CD4-positive, alpha-beta T cell treated with Interleukin-4 for 1 hour (primary cell): Measurements from ENCODE around the gene SPIRE1.

Experiments used
- DNase-seq, 2 donors: peaks; one replicate each; pipeline ENCODE4 v3.0.0-alpha.2; 2020 to 2022

The SPIRE1 gene

DNA sequence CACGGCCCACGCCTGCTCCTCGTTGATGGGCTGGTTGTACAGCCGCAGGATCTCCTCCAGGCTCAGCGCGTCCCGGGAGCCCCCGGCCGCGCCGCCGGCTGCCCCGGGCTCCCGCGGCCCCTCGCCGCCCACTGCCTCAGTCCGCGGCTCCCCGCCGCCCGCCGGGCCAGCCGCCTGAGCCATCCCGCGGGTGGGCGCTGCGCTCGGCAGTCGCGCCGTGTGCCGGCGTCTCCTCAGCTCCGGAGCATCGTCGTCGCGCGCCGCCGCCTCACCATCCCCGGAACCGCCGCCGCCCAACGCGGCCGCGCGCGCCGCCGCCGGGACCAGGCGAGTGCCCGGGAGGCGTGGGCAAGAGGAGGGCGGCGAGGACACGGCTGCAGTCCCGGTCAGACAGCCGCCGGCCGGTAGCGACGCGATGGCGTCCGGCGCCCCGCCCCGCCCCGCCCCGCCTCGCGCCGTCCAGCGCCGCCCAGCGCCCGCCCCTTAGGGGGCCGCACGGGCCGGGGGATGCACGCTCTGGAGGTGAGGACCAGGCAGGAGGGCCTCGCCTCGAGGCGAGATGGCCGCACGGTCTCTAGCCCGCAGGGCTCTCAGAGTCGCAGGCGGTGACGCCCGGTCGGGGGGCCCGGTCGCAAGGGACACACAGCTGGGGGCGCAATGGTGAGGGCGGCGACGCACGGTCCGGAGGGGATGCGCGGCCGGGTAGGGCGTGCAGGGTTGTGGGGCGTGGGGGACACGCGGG is at the start of gene SPIRE1:
TSS of gene SPIRE1 (minus strand) at position 424 of the 742 bp plus-strand sequence. CDS start at position 183, 241 bp downstream.
- peak; percentile 34 to 45 for DNase-seq

DNA sequence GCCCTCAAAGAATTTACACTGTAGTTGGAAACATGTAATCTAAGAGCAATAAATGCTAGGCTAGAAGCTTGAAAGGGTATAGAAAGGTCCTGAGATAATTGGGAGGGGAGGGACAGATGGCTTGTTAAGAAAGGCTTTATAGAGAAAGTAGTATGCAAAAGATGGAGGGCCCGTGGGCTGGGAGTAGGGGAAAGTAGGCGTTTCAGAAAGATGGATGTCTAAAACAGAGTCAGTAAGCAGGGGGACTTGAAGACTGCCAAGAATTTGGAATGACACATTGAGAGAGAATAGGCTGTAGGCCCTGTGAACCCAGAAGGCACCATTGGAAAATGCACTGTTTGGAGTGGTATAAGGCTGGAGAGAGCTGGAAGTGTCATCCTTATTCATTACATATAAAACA is 45.8 kb upstream of the SPIRE1 start:
- DNase-seq: peak in 1 of 2 donors; percentile 4

DNA sequence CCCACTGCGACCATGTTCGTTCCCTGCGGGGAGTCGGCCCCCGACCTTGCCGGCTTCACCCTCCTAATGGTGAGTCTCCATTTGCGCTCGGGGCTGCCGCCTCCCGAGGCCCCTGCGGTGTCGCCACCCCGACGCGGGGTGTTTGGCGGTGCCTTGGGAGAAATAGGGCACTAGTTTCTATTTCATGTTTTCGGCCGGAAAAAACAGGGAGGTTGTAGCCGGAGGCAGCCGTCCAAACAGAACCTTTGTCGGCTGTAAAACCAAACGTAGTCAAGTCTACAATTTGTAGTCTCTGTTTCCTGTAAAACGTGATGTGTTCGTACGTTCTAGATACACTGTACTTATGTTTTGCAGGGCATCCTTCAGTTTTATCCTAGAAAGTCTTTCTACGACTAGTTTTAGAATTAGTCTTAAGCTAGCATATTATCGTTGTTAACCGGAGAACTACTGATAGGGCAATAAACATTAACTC is 45.2 kb upstream of the SPIRE1 start:
- no peak for DNase-seq

DNA sequence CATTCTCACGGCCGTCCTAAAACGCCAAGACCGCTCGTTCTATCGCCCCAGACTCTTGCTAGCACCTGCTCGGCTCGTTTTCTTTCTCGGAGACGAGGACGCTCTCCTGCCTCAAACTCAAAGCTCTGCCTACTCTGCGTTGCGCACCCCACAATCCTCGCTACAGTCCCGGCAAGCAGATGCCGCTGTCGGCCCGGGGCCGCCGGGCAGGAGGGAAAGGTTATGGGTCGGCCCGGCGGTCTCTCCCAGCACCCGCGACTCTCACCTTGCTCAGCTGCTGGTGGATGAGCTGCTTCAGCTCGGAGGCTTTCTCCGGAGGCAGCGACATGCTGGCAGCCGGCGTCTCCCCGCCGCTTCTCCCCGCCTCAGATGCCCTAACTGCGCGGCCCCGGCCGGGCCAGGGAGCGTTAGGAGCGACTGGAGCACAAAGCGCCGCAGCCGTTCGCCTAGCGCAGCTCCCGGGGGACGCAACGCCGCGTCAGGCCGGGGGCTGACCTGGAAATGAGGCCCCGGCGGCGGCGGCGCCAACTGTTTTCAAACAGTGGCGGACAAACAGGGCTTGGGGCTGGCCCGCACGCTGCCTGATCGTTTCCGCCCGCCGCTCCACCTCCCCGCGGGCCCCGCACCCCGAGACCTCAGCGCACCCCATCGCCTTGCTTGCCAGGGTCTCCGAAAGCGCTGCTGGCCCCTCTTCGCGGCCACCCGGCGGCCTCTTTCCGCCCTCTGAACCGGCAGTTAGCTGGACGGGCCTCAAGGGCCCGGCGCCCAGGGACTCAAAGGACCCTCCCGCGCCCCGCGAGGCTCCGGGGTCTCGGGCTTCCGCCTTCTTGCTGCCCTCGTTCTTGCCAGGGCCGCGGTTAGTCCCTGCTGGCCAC is 44.6 kb upstream of the SPIRE1 start, which contains the start of the genes CEP76 and PSMG2:
TSS of gene CEP76 (minus strand) at position 503 of the 875 bp plus-strand sequence. CDS start at position 328, 175 bp downstream.
TSS of gene PSMG2 (plus strand) at position 822 of the 875 bp plus-strand sequence. CDS start 66 bp downstream, outside the sequence.
- peak; percentile 84 to 86 for DNase-seq

DNA sequence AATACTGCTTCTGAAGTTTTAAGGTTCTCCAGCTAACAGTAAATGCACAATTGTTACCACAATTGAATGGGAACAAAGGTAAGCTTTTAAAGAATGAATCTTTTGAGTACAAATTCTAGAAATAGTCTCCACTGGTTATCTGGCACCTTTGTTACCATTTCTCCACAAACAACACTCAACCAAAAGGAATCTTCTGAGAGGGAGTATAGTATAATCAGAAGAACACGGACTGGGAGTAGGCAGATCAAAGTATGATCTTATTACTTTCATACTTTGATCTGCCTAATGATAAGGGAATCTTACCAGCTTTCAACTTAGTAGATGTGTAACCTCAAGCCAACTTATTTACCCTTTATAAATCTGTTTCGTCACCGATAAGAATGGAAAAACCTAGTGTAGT is 43.3 kb upstream of the SPIRE1 start:
- peak in 1 of 2 donors; percentile 24 for DNase-seq

DNA sequence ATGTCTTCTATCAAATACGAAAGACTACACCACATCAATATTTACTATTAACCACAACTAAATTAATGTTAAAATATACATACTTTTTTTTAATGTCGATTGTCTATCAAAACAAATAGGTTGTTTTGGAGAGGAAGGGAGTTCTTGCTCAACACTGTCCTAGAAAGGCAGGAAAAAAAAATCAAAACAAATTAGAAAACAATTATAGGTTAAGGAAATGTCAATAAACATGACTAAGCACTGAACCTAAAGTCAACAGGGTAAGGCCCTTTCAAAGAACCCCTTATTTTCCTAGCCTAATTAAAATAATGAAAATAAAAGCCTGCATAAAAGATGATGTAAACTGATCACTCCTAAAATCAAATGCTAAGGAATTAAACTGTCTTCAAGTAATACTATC is 41.8 kb upstream of the SPIRE1 start:
- DNase-seq: no peak

DNA sequence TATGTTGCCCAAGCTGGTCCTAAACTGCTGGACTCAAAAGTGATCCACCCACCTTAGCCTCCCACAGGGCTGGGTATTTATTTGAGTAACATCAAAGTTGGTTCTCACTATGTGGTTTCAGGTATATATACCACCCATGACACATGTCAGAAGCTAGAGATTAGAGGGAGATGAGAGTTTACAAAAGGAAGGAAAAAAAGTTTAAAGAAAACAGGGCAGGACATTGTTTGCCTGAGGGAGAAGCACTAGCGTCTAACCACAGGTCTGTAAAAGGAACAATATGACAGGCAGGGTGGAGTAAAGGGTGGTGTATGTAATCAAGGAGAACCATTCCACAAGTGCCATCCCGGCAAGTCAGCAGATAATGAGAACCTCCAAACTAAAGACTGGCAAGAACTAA is 36.1 kb upstream of the SPIRE1 start:
- DNase-seq: no peak

DNA sequence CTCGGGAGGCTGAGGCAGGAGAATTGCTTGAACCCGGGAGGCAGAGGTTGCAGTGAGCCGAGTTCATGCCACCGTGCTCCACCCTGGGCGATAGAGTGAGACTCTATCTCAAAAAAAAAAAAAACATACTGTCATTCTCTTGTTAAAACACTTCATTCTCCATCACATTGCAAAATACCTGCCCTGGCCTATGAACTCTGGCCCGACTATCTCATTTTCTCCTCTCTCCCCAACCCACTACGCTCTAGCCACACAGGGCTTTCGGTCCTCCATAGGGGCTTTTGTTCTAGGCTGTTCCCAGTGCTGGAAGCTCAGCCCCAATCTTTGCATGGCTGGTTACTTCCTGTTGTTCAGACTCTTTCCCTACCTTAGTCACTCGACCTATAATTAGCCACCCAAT is 34.3 kb upstream of the SPIRE1 start:
- no peak for DNase-seq

DNA sequence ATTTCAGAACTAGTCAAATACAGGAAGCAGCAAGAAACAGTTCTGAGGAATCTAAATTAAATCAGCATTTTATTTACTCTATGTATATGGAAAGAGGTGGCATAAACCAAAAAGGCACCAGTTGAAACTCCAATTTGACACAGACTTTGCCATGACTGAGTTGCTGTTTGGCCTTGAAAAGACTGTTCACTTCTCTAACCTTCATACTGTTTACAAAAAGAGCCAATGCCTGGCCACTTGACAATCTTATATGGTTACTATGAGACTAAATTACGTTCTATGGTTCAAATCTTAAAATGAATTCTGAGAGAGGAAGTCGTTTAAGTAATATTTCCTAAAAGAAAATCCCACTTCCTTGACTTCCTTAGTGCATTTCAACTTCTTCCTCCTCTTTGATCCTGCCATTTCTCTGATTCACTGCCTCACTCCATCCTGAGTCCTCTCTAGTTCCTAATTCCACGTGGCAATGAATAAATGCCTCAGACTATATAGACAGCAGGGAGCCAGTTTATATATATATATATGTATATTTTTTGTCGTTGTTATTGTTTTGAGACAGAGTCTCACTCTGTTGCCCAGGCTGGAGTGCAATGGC is 31.4 kb upstream of the SPIRE1 start:
- DNase-seq: no peak

DNA sequence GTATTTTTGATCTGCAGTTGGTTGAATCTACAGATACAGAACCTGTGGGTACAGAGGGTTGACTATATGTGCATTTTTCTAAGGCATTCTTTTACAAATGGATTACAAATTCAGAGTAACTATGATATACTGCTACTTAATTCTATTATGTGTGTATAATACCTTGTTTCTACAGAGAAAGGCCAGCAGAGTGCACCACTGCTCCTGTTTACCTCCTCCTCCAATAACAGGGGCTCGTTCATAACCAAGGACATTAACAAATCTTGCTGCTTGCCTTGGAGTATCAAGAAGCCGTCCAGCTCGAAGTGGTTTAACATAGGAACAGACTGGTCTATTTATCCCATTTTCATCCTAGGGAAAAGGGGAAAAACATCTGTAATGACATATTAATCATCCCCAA is 28.2 kb upstream of the SPIRE1 start:
- DNase-seq: no peak

DNA sequence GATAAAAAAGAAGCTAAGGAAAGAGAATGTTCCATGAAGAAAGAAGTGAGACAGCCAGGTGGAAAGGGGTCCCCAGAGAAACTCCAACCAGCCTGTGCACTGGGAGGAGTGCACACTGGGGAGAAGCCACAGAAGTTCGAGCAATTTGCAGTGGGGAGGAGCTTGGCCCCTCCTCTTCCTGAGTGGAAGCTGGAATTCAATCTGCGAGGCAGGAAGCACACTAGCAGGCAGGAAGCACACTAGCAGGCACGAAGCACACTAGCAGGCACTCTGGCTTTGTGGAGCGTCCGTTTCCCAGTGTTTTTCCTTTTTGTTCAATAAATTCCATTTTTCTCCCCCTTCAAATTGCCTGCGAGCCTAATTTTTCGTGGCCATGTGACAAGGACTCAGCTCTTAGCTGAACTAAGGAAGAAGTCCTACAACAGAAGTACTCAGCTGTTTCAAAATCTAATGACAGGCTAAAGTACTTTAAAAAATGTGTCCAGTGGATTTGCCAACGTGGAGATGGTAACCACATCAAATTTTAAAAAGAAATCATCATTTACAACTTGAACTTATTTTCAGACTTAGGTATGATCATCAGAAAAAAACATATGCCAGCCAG is 21.4 kb upstream of the SPIRE1 start:
- DNase-seq: no peak

DNA sequence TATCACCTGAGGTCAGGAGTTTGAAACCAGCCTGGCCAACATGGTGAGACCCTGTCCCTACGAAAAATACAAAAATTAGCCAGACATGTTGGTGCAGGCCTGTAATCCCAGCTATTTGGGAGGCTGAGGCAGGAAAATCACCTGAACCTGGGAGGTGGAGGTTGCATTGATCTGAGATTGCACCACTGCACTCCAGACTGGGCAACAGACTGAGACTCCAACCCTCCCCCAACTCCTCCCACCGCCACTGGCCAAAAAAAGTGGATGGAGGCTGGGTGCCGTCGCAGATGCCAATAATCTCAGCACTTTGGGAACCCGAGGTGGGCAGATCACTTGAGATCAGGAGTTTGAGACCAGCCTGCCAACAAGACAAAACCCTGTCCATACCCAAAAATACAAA is 10.1 kb upstream of the SPIRE1 start:
- no peak for DNase-seq

DNA sequence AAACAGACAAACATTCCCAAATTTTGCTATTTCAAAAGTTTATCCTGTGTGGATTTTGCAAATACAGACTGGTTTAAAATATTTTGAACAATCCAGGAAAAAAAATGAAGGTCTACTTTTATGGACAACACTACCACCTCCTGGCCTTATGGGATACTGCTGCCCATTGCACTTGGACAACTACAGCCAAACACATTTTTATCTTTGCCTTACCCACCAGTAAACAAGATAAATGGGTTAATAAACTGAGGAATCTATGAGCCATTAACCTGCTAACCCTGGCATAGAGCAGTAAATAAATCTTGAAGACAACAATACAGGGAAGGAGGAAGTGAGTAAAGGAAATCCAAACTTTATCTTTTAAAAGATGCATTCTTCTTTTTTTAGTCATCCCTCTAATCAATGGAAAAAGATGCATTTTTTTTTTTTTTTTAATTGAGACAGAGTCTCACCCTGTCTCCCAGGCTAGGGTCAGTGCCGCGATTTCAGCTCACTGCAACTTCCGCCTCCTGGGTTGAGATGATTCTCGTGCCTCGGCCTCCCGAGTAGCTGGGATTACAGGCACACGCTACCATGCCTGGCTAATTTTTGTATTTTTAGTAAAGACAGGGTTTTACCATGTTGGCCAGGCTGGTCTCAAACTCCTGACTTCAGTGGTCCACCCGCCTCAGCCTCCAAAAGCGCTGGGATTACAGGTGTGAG is 2.1 kb upstream of the SPIRE1 start:
- DNase-seq: peak; percentile 40 to 60

DNA sequence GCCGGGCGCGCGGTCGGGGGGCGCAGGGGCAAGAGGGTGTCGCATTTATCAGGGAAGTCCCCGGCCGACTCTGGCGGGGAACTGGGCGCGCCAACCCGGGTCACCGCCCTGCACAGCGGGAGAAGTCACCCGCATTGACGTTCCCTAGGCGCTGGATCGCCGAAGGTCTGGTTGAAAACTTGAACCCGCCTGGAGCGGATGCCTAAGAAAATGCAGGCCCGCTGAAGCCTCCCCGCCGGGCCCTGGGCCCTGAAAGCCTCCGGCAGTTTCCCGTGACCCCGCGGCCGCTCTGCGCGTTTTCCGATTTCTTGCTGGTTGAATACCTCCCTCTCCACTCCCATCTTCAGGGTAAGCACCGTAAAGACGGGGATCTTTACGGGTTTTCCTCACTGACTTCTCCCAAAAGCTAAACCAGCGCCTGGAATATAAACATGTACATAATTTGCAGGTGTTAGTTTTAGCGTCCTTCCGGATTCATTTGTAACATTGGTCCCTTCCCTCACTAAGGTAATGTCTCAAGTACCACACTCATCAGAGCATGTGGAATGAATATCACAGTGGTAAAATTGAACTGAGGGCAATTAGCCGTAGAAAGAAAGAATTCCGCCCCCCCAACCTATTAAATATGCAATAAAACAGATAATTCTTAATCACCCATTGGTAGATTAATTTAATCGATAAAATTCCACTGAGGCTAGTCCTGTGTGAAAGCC is 675 bp upstream of the SPIRE1 start:
- peak in 1 of 2 donors; percentile 23 for DNase-seq

DNA sequence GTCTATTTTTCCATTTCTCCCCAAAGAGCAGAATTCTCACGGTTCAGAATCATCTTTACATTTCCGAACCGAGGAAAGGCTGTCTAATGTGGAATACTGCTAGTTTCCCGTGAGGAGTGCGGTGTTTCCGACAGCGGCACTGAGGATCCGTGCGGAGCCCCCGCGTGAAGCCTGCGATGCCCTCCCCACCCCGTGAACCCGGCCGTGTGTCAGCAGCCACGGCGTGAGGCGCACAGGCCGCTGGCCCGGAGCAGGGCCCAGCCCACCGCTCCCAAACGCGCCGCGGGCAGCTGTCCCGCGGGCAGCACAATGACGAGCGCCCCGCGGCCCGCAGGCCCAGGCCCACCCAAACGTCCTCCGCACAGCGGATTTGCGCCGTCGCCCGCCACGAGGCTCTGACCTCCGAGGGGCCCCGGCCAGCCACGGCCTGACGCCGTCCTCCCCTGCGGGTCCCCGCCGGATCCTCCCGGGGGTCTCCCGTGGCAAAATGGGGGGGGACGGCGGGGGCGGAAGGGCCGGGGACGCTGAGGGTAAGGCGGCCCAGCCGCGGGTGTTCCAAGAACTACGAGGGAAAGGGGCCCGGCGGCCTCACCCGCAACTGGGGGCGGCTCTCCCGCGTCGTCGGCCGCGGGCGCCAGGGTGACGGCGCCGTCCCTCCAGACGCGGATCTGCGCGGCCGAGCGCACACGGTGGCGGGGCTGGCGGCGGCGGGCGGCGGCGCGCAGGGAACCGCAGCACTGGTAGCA is 796 bp downstream of the SPIRE1 start:
- DNase-seq: no peak

DNA sequence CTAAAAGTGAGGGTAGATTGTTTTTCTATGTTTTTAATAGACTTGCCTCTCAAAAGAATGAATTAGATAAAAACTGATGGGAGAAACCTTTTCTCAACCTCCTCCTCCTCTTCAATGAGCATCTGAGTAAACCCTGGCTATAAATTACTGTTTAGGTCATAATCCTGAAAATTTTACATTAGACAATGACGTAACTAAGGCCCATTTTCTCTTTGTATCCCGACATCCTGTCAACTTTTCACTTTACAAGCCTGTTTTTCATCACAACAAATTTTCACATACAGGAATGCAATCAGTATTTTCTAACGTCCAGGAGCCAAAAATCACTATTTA is 1.3 kb downstream of the SPIRE1 start:
- no peak for DNase-seq

DNA sequence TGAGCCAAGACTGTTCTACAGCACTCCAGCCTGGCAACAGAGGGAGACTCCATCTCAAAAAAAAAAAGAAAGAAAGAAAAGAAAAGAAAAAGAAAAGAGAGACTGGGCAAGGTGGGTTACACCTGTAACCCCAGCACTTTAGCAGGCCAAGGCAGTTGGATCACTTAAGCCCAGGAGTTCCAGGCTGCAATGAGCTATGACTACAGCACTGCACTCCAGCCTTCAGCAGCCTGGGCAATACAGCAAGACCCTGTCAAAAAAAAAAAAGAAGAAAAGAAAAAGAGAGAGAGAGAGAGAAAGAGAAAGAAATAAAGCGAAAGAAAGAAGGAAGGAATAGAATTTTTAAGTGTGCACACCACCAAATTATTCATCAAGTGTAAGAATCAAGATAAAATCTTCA is 2.9 kb downstream of the SPIRE1 start:
- no peak for DNase-seq

DNA sequence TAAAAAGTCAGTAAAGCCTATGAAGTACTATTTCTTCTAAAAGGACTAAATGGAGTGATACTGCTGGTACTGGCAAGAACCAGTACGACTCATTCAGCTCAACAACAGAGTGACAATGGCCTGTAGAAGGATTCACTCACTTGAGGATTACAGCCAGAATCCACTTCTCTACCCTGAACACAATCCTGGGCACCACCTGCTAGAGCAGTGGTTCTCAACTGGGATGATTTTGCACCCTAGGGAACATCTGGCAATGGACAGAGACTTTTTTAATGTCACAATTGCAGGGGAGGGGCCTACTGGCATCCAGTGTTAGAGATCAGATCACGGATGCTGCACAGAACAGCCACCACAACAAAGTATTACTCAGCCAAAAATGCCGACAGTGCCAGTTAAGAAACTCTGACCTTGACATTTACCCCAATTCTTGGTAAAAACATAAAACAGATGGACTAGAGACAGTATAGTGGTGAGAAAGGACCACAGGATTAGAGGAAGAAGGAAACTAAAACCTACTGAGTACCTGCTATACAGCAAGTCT is 5.0 kb downstream of the SPIRE1 start:
- DNase-seq: no peak

DNA sequence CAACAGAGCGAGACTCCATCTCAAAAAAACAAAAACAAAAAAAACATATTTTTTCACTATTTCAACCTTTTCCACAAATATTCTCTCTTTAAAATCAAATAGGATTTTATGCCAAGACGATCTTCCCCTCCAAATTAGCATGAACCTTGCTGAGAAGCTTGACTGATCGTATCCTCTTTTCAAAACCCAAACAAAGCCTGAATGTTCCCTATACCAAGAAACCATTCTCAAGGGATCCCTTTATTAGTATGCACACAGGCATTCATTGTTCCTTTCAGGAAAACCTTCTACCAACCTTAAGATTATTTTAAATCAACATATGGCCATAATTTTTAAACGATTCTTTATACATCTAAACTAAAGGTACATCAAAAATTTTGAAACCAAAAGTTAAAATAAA is 6.3 kb downstream of the SPIRE1 start:
- no peak for DNase-seq

DNA sequence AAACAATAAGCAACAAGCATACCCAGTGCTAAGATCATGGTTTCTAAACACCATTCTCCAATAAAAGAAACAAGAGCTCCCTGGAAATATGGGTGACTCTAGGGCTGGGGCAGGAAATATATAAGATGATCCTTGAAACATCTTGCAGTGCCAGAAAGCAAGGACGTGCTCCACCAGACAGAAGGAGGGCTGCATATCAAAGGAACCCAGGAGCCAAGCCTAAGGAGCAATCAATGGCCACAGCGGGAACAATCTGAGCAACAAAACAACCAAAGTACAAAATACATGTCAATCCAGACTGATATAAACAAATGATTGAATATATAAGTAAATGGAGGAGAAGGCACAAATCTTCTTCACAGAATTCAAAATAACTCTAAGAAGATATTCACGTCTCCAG is 10.1 kb downstream of the SPIRE1 start:
- no peak for DNase-seq

DNA sequence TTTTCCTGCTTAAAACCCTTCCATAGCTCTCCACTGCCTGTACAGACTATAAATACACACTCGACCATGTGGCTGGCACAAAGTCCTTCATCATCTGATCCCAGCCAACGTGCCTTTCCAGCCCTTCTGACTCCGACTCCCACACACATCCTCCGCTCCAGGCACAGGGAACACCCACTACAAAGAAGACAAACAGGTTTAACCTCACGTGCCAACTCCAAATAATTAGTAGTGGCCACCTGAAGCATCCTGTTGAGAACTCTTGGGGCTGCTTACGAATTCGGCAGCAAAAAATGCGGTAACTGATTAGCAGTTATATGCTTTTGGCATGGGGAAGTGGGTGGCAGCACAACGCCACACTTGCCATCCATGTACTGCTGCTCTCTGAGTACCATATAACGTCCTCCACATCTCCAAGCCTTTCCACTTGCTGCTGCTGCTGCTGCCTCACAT is 12.1 kb downstream of the SPIRE1 start:
- no peak for DNase-seq
